GM19328 (cell line): ENCODE results near the gene LTA4H.

Experiments
- ATAC-seq: cut with Tn5 transposase; IDR thresholded peaks from one replicate; pipeline ENCODE4 v1.9.1; 2021; ENCODE audit warnings: mild to moderate bottlenecking, moderate library complexity; ENCODE audit not compliant: unreplicated experiment

Gene LTA4H

GRCh38 chr12:96034621-96035282 lies 635 bp downstream of the LTA4H start:
- ATAC-seq: peak; percentile 9

GRCh38 chr12:96033549-96034389 lies 1.6 kb downstream of the LTA4H start:
- no peak for ATAC-seq

GRCh38 chr12:96029826-96030225 lies 5.6 kb downstream of the LTA4H start:
- no peak for ATAC-seq

GRCh38 chr12:96028538-96028937 lies 6.8 kb downstream of the LTA4H start:
- no peak for ATAC-seq

- ATAC-seq: no peak
Observed at GRCh38 chr12:96026331-96026730, 9.1 kb downstream of the LTA4H start.

- no peak for ATAC-seq
Observed at GRCh38 chr12:96025518-96025917, 9.9 kb downstream of the LTA4H start.

- ATAC-seq: peak; percentile 91
Observed at GRCh38 chr12:96020314-96021003, 14.9 kb downstream of the LTA4H start.

- no peak for ATAC-seq
Observed at GRCh38 chr12:96015672-96016071, 19.7 kb downstream of the LTA4H start.

- ATAC-seq: no peak
Observed at GRCh38 chr12:96014943-96015599, 20.3 kb downstream of the LTA4H start.

- no peak for ATAC-seq
Observed at GRCh38 chr12:96007729-96008128, 27.7 kb downstream of the LTA4H start.

GRCh38 chr12:96006727-96007126 lies 28.7 kb downstream of the LTA4H start:
- ATAC-seq: no peak

- ATAC-seq: no peak
Observed at GRCh38 chr12:96000858-96001257, 34.5 kb downstream of the LTA4H start.

GRCh38 chr12:95999484-95999883 lies 35.9 kb downstream of the LTA4H start:
- ATAC-seq: no peak

- peak; percentile 90 for ATAC-seq
Observed at GRCh38 chr12:95998611-95999286, 36.6 kb downstream of the LTA4H start.

- no peak for ATAC-seq
Observed at GRCh38 chr12:95997911-95998510, 37.4 kb downstream of the LTA4H start.

- ATAC-seq: no peak
Observed at GRCh38 chr12:95997276-95997675, 38.1 kb downstream of the LTA4H start.

GRCh38 chr12:95996034-95996658 lies 39.2 kb downstream of the LTA4H start, which contains the start of gene HAL:
Gene HAL, minus strand, starts transcription at chr12:95996344. Its CDS starts 434 bp downstream, at chr12:95995910.
- ATAC-seq: no peak

GRCh38 chr12:95995238-95996031 lies 40.0 kb downstream of the LTA4H start:
- ATAC-seq: no peak

GRCh38 chr12:95994476-95994875 lies 40.9 kb downstream of the LTA4H start:
- no peak for ATAC-seq
